CD4-positive, alpha-beta T cell treated with Interleukin-10 for 1 hour (primary cell): ENCODE measurements around the gene CEACAM20.
"Not testable (repeated sequence)": the region's sequence is repeated elsewhere in the genome, so short reads cannot be mapped to it uniquely, and the experiment has no call there.

Source experiments
- DNase-seq: peaks from one replicate; pipeline ENCODE4 v3.0.0-alpha.2; 2020

Gene CEACAM20

DNA sequence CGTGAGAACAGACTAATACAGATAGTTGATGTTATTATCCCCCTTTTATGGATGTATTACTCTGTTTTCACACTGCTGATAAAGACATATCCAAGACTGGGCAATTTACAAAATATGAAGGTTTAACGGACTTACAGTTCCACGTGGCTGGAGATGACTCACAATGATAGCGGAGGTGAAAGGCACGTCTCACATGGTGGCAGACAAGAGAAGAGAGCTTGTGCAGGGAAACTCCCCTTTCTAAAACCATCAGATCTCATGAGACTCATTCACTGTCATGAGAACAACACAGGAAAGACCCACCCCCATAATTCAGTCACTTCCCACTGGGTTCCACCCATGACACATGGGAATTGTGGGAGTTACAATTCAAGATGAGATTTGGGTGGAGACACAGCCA lies 60.7 kb downstream of the CEACAM20 start:
- DNase-seq: not testable (repeated sequence)

DNA sequence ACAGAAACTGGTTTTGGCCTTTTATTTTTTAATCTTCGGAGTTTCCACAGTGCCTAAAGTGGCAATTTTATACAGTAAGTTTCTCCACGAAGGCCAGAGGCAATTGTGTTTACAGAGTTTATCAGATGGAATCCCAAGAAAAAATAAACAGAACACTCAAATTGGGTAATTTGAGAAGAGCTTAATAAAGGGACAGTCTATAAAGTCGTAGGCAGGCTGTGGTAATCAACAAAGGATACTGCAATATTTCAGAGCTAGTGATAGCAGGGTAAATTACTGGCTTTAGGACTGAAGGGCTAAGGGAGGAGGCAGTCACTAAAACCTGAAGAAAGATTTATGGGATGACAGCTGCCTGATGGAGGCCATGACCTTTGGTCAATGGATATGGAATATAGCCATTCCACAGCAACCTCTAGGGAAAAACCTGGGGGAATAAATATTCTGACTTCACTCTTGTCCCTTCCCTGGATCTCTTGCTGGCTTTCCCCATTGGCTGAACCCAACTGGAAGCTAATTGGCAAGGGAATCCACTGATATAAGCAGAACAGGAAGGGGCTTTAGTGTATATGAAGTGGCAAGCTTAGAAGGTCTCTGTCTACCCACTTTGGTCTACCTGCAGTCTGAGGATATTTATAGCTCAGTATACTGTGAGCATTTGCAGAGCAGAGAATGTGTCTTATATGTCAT lies 66.7 kb downstream of the CEACAM20 start:
- DNase-seq: not testable (repeated sequence)
